SK-N-MC (cell line): ENCODE measurements around the gene S100PBP.

Experiments
- EZH2 ChIP-seq: fragments of 200-600 bp; sonication (generic); IDR thresholded peaks from one replicate; pipeline ENCODE4 v1.6.1; 2017; ENCODE audit warnings: antibody characterized with exemption
- POLR2AphosphoS5 ChIP-seq: IDR thresholded peaks from 2 replicates; pipeline ENCODE4 v1.6.1; 2012; ENCODE audit warnings: mild to moderate bottlenecking, low read depth, low read length, borderline replicate concordance

DNA sequence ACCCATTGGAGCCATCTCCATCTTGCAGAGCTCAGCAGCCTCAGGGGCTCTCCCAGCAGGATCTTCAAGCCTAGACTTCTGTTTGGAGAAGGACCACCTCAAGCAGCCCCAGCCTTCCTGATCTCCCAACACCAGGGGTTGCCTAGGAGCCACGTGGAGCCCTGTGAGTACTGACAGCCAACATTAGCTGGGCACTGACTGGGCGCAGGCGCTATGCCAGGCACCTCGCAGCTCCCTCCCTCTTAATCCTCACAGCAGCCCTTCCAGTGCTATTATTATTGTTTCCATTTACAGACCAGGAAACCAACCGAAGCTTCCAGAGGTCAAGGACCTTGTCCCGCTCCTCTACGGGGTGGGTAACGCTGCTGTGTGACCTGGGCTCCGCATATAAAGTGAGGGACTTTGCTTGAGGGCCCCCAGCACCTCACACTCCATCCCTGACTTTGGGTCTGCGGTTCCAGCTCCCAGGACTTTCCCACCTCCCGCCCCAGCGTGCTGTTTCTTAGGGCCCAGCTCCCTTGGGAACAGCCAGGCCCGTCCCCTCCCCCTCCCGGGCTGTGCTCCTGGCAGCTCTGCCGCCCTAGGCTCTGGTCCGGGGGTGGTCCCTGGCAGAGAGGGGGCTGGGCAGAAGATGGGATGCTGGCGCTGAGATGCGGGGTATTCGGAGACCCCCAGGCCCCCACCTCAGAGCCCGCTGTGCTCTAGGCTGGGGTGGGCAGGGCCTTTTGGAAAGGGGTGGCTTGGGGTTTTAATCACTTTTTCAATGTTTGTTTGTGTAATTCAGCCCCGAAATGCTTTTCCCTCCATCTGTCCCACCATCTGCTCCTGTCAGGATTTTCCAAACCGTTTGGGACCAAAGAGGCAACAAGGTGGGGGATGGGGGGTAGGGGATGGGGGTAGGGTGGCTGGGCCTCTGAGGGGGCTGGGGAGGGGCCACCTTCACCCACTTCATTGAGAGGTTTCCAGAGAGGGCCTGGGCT, 64.7 kb downstream of the S100PBP start:
- TF ChIP-seq EZH2 (no peak), POLR2AphosphoS5 (no peak)
